Stimulated activated CD4-positive, alpha-beta T cell treated with anti-CD3 and anti-CD28 coated beads, Interleukin-12 subunit alpha, Interleukin-12 subunit beta, amount 100 ng/mL, for 48 hours (primary cell): ENCODE results near the gene BCAS3.
"Not testable (repeated sequence)": the region's sequence is repeated elsewhere in the genome, so short reads cannot be mapped to it uniquely, and the experiment has no call there.

Experiments used
- DNase-seq, 3 donors: peaks; one replicate each; pipeline ENCODE4 v3.0.0-alpha.2; 2020; ENCODE audit warnings: low read depth in 2 of 3, low spot score in 1 of 3

BCAS3 gene

DNA sequence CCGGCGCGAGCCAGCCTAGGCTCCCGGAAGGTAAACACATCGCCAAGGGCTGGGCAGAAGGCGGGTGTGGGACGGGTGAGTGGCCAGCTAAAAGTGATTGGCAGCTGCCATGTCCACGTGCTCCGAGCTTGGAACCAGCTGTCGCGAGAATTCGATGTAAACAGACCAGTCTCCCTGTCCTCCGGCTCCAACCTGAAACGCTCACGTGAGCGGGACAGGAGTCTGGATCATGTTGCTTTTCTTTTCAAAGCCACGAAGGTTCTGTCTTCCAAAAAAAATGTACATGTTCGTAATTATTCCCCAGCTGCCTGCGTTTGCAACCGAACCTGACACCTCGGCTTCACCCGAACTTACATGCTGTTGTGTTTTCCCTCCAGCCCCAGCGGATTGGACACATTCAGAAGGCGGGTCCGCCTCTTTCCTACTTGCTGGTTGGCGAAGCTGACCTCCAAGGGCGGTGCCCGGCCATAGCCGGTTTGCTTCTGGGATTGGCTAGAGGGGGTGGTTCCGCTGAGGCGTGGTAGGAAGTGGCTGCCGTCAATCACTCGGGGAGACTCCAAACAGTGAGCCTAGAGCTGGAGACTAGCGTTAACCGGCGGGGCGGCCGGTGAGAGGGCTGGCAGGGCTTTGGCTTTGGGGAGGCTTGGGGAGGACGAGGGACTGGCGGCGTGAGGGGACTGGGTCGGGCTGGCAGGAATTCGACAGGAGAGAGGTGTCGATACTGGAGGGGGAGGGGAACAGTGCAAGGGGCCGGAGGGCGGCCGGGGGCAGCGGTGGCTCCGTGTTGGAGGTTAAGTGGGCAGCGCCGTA is at the start of gene BCAS3:
BCAS3 (plus strand) TSS at position 544 of the 810 bp plus-strand sequence.
- peak; percentile 91 to 94 (median 93) for DNase-seq

DNA sequence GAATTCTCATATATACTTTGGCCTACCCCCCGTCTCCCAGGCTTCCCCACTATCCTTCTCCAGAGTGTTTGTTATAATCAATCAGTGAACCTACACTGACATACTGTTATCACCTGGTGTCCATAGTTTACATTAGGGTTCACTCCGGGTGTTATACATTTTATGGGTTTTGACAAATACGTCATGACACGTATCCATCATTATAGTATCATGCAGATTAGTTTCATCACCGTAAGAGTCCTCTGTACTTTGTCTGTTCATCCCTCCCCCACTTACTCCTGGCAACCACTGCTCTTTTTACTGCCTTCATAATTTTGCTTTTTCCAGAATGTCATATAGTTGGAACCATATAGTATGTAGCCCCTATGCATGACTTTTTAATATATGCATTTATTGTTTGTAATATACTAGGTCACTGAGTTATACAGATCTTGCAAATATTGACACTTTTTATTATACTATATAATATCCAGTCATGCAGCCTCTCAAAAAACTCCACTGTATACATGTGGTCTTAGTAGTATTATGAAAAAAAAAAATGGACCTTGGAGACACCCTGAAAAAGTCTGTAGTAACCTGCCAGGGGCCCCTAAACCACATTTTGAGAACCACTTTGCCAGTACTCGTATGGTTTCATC is 49.3 kb upstream of the BCAS3 start:
- DNase-seq, result no peak

DNA sequence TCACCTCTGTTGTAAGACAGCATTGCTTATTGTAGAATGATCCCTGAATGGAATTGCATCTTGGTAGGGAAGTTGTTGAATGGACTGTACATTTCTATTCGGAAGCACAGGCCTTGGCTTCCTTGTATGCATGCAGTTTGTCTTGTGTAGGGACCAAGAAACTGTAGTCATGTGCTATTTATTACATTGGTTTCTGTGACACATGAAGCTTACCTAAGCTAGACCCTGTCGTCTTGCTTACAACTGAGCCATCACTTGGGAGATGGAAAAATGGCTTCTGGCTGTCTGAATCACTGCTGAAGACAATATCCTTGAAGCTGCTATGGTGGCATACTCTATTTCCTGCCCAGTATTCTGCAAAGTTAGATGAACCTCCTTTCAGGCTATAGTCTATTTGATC is 48.5 kb upstream of the BCAS3 start:
- DNase-seq, result no peak

DNA sequence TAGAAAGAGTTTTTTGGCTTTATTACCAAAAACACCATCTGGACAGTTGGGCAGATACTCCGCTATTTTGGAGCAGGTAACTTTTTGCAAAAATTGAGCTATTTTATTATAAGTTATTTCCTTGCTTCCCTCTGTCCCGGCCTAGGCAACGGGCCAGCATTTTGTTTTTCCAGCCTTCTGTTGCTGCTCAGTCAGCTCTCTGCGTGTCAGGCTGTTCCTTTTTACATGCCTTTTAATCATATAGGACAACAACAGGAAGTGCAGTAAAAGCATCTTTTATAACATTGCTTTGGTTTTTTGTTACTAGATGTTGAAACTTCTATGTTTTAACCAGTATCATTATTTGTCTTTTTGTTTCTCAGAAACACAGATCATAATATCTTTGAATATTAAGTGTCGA is 47.3 kb upstream of the BCAS3 start:
- no peak for DNase-seq

DNA sequence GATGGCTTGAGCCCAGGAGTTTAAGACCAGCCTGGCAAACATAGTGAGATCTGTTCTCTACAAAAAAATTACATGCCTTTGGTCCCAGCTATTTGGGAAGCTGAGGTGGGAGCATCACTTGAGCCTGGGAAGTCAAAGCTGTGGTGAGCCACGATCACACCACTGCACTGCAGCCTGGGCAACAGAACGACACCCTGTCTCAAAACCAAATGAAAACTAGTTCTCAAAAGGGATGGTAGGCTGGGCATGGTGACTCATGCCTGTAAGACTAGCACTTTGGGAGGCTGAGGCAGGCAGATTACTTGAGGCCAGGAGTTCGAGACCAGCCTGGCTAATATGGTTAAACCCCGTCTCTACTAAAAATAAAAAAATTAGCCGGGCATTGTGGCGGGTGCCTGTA is 46.5 kb upstream of the BCAS3 start:
- DNase-seq, result no peak

DNA sequence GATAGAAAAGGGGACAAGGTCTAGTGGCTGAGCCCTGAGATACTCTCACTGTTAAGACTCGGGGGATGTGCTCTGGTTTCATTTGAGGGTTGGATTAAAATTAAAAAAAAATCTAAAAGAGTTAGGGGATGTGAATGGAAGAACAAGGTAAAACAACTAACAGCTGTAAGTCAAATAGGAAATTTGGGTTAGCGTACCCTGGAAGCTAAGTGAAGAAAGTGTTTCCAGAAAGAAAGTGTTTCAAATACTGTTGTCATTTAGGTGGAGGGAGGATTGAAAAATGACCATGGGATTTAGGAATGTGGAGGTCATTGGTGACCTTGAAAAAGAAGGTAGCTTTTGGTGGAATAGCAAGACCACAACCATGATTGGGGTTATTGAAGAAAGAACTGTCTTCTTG is 40.0 kb upstream of the BCAS3 start:
- DNase-seq, result no peak

DNA sequence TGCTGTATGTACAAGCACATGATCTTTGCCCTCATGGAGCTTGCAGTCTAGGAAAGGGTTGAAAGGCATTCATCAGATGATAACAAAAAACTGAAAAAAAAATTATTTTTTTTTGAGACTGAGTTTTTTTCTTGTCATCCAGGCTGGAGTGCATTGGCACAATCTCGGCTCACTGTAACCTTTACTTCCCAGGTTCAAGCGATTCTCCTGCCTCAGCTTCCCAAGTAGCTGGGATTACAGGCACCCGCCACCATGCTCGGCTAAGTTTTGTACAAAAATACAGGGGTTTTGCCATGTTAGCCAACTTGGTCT is 38.7 kb upstream of the BCAS3 start:
- DNase-seq, result no peak

DNA sequence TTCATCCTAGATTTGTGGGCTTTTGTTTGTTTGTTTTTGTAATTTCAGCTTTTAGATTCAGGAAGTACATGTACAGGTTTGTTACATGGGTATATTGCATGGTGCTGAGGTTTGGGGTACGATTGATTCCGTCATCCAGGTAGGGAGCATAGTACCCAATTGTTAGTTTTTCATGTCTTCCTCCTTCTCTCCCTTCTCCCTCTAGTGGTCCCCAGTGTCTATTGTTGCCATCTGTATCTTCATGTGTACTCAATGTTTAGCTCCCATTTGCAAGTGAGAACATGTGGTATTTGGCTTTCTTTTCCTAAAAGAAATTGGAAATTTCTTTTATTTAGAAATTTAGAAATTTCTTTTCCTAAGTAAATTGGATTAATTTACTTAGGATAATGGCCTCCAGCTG is 37.1 kb upstream of the BCAS3 start:
- DNase-seq, result no peak

DNA sequence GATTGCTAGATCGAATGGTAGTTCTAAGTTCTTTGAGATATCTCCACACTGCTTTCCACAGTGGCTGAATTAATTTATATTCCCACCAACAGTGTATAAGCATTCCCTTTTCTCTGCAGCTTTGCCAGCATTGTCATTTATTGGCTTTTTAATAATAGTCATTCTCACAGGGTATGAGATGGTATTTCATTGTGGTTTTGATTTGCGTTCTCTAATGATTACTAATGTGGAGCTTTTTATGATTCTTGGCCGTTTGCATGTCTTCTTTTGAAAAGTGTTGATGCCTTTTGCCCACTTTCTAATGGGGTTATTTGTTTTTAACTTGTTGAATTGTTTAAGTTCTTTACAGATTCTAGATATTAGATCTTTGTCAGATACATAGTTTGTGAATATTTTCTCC is 36.5 kb upstream of the BCAS3 start:
- DNase-seq, result no peak

DNA sequence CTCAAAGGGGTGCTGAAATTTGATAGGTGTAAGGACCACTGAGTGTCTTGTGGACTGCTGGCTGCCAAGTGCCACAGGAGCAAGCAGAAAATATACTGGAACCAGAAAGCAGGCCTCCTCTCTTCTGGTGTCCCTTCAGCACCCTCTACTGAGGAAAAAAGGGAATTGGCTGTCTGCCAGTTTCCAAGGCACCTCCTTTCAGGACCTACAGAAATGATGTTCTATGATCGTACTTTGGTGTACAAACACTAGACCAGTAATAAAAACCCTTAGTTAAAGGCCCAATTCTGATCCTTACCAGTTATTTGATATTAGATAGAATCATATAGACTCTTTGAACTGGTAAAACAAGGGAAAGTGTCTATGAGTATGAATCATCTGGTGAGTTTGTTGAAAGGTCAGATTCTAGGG is 35.8 kb upstream of the BCAS3 start:
- peak; percentile 20 to 23 (median 21) for DNase-seq

DNA sequence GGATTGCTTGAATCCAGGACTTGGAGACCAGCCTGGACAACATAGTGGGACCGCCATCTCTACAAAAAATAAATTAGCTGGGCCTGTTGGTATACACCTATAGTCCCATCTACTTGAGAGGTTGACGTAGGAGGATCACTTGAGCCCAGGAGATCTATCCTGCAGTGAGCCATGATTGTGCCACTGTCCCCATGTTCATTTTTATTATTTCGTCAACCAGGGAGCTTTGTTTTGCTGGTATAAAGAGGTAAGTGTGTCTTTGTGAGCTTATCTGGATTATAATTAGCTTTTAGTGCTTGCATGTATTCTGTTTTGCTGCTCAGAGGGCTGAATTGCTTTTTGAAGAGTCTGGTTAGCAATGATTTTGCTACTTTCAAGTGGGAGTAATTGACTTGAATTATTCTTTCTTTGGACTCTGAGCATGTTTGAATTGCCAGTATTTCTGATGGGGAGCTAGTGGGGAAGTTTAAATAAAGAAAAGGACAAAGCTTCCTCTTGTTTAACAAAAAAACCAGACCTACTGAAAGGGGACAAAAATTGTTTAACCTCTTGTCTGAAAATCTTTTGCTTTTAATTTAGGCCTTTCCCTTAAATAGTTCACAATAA is 31.6 kb upstream of the BCAS3 start:
- no peak for DNase-seq

DNA sequence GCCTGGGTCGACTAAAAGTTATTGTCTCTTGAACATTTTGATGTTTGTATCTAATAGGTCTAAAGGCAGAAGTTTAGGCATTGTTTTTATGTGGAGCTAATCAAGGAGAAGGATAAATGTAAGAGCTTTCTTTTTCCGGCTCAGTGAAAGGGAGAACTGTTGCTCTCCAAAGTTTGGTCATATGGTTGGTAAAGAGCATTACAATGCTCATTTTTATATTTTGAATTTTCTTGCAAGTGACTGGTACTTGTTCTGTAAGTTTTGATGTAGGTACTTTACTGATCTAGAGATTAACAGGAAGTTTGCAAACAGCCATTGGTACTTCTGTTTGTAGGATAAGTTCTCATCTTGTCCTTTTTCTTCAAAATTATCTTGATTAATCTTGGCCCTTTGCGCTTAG is 30.9 kb upstream of the BCAS3 start:
- no peak for DNase-seq

DNA sequence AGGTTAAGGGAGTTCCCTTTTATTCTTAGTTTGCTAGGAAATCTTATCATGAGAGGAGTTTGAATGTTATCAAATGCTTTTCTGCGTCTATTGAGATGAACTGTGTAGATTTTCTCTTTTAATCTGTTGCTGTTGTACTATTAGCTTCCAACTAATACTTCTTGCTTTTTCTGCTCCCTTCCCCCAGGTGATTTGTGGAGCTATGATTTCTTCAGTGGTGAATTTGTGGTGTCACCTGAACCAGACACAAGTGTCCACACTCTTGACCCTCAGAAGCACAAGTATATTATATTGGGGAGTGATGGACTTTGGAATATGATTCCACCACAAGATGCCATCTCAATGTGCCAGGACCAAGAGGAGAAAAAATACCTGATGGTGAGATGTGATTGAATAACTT is 29.9 kb upstream of the BCAS3 start:
- no peak for DNase-seq

DNA sequence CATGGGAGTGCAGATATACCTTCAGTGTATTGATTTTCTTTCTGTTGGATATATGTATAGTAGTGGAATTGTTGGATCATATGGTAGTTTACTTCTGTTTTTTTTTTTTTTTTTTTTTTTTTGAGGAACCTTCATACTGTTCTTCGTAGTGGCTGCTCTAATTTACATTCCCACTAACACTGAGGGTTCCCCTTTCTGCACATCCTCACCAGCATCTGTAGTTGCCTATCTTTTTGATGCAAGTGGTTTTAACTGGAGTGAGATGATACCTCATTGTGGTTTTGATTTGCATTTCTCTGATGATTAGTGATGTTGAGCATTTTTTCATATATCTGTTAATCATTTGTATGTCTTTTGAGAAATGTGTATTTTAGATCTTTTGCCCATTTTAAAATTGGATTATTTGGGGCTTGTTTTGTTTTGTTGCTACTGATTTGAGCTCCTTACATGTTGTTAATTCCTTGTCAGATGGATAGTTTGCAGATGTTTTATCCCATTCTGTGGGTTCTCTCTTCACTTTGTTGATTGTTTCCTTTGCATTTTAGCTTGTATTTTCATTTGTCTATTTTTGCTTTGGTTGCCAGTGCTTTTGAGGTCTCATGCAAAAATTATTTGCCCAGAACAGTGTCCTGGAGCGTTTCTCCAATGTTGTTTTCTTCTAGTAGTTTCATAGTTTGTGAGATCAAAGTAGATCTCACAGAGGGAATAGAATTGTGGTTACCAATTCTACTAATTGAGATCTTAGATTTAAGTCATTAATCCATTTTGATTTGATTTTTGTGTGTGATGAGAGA is 25.0 kb upstream of the BCAS3 start:
- no peak for DNase-seq

DNA sequence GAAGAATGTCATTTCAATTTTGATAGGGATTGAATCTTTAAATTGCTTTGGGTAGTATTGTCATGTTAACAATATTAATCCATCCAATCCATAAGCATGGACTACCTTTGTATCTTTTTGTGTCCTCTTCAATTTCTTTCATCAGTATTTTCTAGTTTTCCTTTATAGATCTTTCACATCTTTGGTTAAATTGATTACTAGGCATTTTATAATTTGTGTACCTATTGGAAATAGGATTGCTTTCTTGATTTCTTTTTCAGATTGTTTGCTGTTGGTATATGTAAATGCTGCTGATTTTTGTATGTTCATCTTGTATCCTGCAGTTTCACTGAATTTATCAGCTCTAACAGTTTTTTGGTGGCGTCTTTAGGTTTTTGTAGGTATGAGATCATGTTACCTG is 24.1 kb upstream of the BCAS3 start:
- no peak for DNase-seq

DNA sequence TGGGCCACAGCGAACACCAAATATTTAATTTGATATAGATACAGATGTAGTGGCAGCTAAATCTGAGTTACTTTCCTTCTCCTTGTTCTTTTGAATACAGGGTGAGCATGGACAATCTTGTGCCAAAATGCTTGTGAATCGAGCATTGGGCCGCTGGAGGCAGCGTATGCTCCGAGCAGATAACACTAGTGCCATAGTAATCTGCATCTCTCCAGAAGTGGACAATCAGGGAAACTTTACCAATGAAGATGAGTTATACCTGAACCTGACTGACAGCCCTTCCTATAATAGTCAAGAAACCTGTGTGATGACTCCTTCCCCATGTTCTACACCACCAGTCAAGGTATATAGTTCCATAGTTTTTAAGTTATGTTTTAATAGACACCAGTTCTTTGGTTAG is 21.2 kb upstream of the BCAS3 start:
- DNase-seq, result no peak

DNA sequence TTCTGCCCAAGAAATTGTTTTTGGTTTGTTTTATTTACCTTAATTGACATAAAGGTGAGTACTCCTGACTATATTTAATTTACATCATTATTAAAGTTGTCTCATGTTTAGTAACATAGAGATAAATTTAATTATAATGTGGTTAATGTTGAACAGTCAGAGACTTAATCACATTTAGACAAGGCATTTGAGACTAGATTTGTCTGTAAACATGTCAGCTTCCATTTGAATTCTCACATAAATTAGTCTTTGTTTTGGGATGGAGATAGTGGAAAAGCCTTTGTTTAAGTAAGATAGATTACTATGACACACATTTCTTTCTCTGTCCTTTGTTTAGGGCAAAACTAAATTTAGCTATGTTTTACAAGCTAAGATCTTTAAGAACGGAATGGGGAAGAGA is 18.5 kb upstream of the BCAS3 start:
- DNase-seq, result no peak

DNA sequence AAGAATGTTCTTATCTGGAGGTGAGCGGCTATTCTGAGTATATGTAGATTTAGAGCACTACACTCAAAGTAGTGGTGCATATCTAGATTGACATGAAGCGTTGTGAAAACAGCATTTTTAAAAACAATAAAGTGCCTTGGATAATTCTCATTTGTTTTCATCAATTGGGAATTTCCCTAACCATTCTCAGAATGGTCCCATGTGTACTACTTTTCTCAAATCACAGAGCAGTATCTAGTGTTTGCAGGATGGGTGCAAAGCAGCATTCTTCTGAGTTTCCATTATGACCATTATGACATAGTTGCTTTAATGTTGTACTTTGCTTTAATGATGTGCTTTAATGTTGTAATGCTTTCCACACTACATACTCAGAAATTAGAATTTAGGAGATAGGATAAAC is 16.2 kb upstream of the BCAS3 start:
- no peak for DNase-seq

DNA sequence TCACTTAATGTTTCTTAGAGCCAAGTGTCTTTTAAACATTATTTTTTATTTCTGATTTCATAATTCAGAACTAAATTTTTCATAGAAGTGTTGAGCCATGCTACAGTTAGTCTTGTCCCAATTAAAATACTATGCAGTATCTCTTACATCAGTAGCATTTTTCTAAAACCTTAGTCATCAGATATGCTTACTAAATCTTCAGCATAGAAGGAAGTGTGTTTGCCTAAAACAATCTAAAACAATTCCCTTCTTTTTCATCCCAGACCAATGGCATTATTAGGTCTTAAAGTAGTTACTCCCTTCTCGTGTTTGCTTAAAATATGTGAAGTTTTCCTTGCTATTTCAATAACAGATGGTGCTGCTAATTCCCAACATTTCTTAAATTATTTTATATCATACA is 13.6 kb upstream of the BCAS3 start:
- no peak for DNase-seq

DNA sequence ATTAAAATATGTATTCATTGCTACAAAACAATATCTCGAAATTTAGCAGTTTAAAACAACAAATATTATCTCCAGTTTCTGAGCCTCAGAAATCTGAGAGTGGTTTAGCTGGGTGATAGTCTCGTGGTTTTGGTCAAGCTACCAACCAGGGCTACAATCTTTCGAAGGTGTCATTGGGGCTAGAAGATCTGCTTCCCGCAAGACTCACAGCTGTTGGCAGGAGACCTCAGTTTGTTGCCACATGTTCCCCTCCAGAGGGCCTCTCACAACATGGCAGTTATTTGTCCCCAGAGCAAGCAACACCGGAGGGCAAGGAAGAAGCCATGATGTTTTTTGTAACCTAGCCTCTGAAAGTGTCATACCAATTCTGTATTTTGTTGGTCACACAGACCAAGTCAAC is 12.0 kb upstream of the BCAS3 start:
- DNase-seq, result no peak

DNA sequence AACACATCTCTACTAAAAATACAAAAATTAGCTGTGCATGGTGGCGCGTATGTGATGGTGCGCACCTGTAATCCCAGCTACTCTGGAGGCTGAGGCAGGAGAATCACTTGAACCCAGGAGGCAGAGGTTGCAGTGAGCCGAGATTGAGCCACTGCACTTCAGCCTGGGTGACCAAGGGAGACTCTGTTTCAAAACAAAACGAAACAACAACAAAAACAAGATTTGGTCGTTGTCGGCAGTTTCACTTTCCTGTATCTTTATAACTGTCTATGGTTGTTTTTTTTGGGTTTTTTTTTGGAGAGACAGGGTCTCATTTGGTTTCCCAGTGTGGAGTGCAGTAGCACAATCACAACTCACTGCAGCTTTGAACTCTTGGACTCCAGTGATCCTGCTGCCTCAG is 8.9 kb upstream of the BCAS3 start:
- not testable (repeated sequence) for DNase-seq

DNA sequence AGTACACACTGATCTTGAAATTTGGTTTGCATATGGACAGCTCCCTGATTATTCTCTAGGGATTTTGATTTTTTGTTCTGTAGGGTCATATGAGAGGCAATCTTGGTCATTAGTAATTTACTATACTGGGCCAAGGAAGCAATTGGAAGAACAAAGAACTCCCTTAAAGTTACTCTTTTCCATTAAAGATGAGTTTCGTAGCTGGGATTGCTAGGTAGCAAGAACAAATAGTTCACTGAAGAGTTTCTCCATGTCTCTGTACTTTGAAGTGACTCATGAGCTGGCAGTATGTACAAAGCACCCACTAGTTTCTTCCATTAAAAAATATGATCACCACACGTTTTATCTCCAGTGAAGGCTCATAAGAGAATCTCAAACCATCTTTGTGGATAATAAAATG is 6.2 kb upstream of the BCAS3 start:
- DNase-seq, result no peak
